ENCODE data around the gene NOL9.
"Not testable (repeated sequence)": the region's sequence is repeated elsewhere in the genome, so short reads cannot be mapped to it uniquely, and the experiment has no call there.

The NOL9 gene

DNA sequence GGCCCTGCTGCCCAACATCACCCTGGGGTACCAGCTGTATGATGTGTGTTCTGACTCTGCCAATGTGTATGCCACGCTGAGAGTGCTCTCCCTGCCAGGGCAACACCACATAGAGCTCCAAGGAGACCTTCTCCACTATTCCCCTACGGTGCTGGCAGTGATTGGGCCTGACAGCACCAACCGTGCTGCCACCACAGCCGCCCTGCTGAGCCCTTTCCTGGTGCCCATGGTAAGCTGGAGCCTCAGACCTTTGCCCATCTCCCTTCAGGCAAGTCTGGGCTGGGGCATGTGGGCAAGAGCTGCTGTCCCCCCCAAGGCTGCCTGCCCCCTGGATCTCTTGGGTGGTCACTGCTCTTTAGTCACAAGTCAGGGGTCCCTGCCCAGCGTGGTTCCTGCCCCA, 16.7 kb upstream of the NOL9 start:
- no peak for DNase-seq

DNA sequence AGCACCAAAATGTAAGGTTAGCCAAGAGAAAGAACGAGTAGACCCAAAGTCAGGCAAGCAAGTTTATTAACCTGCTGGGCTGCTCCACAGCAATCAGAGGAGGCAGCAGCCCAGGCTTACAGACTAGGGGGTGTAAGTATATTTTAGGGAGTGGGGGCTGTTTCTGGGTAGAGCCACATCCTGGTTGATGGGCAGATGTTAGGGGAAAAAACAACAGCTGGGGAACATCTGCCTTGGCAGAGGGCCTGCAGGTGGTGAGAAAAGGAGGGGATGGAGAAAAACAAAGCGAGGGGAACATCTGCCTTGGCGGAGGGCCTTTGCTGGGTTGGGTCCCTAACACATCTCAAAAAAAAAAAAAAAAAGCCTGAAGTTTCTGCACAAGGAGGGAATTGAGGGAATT, 15.8 kb upstream of the NOL9 start:
- no peak for DNase-seq

DNA sequence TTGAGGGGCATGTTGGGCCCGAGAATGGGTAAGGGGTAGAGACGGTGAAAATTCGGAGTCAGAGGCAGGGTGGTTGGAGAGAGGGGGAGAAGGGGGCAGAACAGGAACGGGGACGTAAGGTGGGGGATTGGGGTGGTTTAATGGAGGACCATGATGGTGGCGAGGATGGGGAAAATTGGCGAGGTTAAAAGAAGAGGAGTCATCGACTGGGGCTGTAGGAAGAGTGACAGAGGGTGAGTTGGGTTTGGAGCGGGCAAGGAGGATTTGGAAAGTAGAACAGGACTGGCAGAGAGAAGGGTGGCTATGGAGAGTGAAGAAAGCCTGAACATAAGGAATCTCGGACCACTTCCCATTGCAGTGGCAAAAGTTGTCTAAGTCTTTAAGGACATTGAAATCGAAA, 14.7 kb upstream of the NOL9 start:
- no peak for DNase-seq

DNA sequence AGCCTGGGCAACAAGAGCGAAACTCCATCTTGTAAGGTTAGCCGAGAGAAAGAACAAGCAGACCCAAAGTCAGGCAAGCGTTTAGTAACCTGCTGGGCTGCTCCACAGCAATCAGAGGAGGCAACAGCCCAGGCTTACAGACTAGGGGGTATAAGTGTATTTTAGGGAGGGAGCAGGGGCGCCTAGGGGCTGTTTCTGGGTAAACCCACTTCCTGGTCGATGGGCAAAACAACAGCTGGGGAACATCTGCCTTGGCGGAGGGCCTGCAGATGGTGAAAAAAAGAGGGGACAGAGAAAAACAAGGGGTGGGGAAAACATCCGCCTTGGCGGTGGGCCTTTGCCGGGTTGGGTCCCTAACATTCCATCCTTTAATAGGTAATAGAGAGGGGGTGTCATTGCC, 6.0 kb upstream of the NOL9 start:
- DNase-seq: no peak

DNA sequence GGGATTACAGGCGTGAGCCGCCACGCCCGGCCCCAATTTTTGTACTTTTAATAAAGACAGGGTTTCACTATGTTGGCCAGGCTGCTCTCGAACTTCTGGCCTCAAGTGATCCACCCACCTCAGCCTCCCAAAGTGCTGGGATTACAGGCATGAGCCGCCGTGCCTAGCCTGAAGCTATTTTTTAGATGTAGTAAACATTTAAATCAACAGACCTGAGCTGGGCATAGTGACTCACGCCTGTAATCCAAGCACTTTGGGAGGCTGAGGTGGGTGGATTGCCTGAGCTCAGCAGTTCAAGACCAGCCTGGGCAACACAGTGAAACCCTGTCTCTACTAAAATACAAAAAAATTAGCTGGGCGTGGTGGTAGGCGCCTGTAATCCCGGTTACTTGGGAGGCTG, 4.8 kb upstream of the NOL9 start:
- DNase-seq: not testable (repeated sequence)

DNA sequence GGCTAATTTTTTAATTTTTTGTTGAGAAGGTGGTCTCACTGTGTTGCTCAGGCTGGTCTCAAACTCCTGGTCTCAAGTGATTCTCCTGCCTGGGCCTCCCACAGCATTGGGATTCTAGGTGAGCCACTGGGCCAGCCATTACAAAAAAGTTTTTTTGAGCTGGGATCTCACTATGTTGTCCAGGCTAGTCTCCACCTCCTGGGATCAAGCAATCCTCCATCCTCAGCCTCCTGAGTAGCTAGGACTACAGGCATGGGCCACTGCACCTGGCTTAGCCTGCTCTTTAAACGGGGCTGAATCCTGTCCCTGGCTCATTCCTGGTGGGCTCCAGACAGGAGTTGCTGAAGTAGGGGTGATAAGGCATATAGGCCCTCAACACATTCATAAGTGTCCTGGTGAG, 3.3 kb upstream of the NOL9 start:
- DNase-seq: no peak

DNA sequence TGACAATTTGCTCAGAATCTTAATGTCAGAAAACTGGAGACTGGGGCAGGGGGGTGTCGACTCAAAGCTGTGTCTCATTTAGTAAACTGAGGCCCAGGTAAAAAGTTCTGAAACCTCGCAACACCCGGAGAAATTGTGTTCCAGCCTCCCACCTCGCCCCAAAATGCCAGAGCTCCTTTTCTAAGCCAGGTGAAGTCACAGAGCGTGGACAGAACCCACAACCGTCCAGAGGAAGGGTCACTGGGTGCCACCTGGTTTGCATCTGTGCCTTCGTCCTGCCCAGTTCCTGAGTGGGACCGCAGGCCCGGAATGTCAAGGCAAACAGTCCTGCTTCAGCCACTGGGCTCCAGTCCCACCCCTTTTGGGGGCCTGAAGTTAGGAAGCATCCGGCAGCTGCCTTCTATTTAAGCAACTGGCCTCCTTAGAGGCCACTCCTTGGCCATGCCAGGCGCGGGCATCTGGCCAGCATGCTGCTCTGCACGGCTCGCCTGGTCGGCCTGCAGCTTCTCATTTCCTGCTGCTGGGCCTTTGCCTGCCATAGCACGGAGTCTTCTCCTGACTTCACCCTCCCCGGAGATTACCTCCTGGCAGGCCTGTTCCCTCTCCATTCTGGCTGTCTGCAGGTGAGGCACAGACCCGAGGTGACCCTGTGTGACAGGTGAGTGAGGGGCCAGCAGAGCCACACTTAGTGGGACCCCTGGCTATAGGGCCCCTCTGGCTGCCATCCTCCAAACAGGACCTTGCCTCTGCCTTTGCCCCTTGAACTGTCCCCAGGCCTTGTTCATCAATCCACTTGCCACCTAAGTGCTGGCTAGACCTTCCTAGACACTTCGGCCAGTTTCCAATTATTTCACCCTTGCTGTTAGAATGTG, 830 bp upstream of the NOL9 start, which contains the start of gene TAS1R1:
TSS of gene TAS1R1 (plus strand) at position 401 of the 872 bp plus-strand sequence. CDS start at position 468, 67 bp downstream.
- no peak for DNase-seq

DNA sequence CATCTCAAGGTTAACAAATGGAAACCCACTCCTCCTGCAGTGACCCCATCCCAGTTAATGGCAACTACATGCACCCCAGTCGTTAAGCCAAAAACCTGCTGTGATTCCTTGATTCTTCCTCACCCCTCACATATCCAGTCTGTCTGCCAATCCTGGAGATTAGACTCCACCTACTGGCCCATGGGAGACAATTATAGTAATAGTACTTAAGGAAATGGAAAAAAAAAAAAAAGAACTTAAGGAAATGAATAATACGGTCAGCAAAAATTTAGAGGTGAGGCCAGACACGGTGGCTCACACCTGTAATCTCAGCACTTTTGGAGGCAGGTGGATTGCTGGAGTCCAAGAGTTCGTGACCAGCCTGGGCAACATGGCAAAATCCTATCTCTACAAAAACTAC, 7.0 kb downstream of the NOL9 start:
- DNase-seq: no peak

DNA sequence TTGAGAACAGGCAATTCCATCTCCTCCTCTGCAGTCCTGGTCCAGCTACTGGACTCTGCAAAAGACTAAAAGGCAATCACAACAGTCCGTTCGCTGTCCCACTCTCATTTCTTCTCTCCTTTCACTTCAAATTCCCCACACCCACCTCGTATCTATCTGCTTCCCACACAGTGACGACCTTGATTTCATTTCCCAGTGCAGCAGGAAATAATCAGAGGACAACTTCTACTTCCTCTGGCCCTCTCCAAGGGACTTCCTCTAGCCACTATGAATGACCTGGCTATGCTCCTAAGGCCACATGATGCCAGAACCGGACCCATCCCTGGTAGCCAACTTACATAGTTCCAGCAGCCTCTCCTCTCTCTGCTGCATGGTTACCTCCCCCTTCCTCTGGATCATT, 8.0 kb downstream of the NOL9 start:
- no peak for DNase-seq

DNA sequence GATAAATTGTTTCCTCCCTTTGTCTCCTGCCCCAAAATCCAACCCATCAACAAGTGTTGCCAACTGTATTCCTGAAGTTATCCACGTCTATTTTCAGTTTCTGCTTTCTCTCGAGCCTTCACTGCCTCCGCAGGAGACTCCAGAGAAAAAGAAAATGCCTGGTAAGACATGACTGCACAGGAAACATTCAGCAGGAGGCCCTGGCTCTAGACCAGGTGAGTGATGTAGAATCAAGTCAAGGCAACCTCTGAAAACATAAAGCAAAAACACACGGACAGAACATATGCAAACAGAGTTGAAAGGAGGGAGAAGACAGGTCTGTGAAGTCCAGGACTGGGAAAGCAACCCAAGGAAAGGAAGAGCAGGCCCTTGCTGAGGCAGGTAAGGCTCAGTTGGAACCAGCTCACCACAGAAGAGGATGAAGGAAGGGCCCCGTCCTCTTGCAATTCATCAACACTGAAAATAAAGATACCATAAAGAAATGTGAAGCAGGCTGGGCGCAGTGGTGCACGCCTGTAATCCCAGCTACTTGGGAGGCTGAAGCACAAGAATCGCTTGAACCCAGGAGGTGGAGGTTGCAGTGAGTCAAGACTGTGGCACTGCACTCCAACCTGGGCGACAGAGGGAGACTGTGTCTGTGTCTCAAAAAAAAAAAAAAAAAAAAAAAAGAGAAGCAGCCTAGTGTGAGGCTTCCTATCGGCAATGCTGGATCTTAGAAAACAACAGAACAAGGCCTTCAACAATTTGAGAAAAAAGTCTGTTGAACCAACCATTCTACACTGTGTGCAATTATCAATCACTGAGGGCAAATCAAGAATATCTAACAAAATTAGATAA, 8.8 kb downstream of the NOL9 start:
- no peak for DNase-seq

DNA sequence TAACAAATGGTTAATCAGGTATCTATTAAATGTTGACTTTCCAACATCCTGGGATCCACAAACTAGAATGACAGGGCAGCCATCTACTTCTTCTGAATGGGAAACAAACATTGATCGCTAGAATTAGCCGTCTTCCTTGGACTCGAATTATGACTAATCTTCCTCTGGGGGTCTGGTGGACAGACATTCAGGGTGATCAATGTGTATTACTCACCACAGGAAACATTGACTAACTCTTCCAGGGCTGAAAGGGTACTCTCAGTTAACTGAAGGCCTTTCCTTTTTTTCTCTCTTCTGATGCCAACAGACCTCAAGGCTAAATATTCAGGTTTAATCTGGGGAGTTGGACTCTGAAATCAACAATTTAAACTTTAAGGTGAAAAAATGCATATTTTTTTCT, 9.5 kb downstream of the NOL9 start:
- DNase-seq: no peak

DNA sequence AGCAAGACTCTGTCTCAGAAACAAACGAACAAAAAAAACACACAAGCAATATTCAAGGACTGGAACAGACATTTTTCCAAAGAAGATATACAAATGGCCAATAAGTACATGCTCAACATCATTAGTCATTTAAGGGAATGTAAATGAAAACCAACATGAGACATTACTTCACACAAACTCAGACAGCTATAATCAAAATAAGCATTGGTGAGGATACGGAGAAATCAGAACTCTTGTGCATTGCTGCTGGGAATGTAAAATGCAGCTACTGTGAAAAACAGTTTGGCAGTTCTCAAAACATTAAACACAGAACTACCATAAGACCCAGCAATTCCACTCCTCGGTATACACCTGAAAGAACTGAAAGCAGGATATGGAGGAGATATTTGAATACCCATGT, 15.4 kb downstream of the NOL9 start:
- DNase-seq: no peak

DNA sequence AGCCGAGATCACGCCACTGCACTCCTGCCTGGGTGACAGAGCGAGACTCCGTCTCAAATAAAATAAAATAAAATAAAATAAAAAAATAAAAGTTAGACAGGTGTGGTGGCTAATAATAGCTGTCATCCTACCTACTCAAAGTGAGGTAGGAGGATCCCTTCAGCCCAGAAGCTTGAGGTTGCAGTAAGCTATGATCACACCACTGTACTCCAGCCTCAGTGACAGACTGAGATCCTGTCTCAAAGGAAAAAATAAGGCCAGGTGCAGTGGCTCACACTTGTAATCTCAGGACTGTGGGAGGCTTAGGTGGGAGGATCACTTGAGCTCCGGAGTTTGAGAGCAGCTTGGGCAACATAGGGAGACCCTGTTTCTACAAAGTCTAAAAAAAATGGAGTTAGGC, 18.0 kb downstream of the NOL9 start:
- no peak for DNase-seq

DNA sequence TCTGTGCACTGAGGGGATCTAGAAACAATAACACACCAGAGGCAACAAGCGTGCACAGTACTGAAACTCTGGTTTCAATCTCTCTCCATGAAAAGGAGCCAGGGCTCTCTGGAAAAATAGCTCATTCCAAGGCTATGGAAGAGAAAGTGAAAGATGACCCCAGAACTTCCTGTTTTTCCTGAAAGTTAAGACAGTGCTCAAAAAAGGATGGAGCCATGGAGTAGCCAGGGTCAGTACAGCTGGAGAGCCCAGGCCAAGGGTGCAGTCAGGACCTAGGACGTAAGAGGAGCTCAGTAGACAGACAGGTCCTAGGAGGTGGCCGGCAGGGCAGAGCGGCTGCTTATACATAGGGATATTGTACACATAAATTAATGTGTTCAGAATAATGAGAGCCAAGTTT, 19.1 kb downstream of the NOL9 start:
- DNase-seq: no peak

DNA sequence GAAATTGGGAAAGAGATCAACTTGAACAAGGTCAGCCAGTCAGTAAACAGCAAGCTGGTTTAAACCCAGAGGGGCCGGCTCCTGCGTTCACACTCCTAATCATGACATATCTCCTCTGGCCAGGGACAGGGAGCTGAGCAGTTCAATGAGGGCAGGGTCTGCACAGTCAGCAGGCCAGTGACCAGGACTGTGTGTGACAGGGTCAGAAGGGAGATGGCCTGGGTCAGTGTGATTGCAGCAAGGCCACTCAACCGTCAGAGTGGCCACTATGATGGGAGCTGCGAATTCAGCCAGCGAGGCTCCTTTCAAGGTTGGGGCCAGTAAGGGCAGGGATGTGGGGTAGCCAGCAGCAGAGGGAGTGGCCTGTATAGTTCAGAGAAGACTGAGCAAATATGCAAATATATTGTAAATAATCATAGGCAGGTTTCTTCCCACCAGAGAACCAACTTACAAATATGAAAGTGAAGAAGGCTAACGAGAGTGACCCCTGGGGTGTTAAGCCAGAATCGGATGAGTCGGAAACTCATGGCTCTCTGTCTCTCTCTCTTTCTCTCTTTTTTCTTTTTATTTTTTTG, 20.0 kb downstream of the NOL9 start:
- DNase-seq: no peak

DNA sequence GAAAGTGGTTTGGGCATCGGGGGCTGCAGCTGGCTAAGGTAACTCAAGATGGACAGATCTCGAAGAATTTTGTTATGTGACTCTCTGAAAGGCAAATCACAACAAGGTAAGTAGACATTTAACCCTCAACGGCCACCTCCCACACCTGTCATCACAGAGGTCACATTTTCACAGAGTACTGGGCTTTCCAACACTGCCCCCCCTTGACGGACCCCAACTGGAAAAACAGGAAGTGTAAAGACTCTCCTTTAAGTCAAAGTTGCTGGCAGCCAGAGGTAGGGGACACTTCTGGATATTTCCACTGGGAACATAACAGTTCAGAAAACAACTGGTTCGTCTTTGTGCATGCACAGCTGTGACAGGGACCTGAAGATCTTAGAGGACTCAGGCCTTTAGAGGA, 22.3 kb downstream of the NOL9 start:
- no peak for DNase-seq

DNA sequence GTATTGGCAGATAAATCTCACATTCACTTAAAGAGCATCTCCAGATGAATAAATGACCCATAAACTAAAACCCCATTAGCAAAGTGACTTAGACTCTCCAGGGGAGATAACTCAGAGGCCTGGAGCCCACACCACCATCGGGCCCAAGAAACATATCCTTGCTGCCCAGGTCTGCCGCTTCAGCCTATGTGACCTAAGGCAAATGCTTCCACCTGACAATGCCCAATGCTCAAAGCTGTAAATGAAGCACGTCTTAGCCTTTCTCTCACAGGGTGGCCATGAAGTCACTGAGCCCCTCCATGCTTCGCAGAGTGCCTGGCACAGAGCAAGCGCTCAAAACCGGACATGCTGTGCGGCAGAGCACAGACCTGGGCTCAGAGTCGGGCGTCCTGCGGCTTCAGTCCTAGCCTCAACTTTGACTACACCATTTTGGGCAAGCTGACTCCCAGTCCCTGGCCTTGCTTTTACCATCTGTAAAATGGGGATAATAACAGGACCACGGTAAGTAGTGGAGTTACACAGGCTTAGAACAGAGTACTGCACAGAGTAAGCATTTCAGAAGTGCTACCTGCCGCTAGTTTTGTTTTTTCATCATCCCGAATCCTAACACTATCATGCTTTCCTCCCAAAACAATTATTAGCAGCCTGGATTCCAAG, 23.7 kb downstream of the NOL9 start:
- DNase-seq: no peak

DNA sequence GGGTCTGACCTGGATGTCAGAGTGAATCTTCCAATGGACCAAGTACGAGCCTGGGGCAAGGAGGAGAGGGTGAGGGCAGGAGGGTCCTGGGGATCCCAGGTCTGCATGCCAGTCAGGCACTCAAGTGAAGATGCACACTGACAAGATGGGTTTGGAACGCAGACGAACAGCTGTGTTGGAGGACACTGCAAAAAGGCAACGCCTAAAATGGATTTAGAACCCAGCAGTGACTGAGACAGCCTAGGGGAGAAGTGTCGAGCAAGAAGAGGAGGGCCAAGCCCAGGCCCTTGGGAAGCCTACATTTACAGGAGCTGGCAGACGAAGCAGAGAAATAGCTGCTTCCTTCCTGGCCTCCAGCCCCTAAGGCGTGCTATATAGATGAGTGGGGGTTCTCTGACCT, 25.8 kb downstream of the NOL9 start:
- no peak for DNase-seq

DNA sequence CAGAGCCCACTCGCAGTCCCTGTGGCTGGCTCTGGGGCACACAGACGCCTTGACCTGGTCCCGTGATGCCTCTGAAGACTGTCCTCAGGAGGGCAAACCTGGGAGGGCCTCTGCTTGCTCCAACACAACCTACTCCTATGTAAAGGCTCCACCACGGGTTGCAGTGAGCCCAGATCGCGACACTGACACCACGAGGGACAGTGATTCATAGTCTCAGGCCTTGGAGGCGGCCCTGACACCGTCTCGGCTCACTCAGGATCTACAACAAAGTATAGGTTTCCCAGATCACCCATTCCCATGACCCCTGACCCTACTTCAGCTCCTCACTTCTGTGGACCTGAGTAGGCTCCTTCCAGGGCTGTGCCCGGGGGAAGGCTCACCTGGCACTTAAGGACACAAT, 28.0 kb downstream of the NOL9 start:
- no peak for DNase-seq

DNA sequence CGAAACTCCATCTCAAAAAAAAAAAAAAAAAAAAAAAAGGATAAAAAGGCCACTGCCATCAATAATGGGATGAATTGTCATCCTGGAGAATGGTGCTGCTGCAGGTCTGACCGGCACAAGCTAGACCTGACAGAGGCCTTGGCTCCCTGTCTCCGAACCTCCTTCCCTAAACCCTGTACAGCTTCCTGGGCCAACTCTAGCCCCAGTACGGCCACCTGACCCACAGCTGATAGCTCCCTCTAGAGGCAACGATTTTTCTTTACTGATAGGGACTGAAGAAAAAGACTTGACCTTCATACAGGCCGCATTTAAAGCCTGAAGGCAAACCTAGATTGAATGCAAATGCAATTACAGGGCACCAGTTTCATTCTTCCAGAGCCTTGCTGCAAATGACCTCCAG, 30.7 kb downstream of the NOL9 start:
- DNase-seq: no peak

DNA sequence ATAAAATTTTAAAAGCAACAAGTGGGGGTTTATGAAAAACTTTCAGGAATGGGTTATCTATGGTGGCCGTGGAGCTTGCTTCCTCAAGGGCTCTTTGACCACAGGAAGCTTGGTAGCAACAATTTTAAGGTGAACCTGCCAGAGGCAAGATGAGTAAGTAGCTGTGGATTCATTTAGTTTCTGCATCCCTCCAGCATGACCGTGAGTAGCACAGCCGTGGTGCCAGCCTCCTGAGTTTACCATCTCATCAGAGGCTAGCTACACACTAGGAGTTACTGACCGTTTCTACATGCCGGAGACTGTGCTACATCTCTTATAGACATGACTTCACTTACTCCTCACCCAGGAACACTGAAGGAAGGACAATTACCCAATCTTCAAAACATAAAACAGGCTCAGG, 32.8 kb downstream of the NOL9 start:
- DNase-seq: no peak

DNA sequence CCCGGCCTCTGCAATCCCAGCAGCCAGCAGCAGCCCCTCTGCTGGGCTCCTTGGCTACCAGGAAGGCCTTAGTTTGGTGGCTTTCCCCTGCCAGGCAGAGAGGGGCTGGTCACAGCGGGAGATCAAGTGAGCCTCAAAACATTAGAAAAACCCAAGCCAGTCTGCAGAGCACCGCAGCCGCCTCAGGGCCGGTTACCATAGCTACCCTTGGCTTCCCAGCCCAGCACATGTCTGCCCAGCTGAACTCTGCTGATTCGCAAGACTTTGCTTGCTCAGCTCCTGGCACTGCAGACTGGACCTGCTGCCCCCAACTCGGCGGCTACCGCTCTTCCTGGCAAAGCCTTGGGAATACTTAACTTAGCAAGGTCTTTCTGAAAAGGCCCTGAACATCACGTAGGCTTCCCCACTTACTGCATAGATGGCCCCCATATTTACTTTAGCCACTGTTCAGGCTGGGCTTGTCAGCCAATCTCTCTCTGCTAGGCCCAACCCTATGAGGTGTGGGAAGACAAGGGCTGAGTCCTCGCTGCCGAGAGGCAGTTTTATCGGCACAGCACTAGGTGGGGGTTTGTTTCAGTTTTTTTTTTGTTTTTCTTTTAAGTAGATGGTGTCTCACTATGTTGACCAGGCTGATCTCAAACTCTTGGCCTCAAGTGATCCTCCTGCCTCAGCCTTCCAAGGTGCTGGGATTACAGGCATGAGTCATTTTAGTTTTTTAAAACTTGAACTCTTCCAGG, 34.2 kb downstream of the NOL9 start:
- no peak for DNase-seq
